HepG2 (cell line): Measurements from ENCODE around the gene TLR9. TPM values are rescaled to one million over a fixed set of nuclear protein-coding genes. Genes with fewer than 3 reads are reported as not detected.

Experiments used
- ATAC-seq: fragments of 200-7000 bp; cut with Tn5 transposase; 3 replicates; pipeline ENCODE4 v1.9.1; 2020; ENCODE audit warnings: mild to moderate bottlenecking, moderate library complexity
- BruUV-seq: library from RNA; stranded (reverse); fragments of 400-500 nt; replicated peaks from 2 replicates; lab custom pipeline; 2021; lab: Mats Ljungman, UMichigan
- CTCF ChIA-PET: fragments of 300-600 bp; formaldehyde crosslinking; extraction: SDS; loops from one replicate; lab custom pipeline; 2021; ENCODE audit warnings: low total read pairs, inconsistent platforms, low intra/inter-chr PET ratio; lab: Yijun Ruan, JAX
- POLR2A ChIA-PET: fragments of 350-600 bp; sonication (Branson Sonifier 250); formaldehyde crosslinking; loops from one replicate; lab custom pipeline; 2020; ENCODE audit warnings: antibody characterized with exemption, inconsistent platforms; lab: Yijun Ruan, JAX
- DNase-seq: peaks from one replicate; pipeline ENCODE4 v3.0.0-alpha.2; 2015; ENCODE audit warnings: low spot score
- FAIRE-seq: peaks from 3 replicates; lab custom pipeline; 2011; peaks lifted over from hg19 to GRCh38; lab: Jason Lieb, UNC
- H2AFZ ChIP-seq: one replicate; pipeline ENCODE4 v1.6.1; 2011; ENCODE audit warnings: low read length, inconsistent platforms
- H3K27ac ChIP-seq: fragments of 300-600 bp; 3 replicates; pipeline ENCODE4 v1.8.0; 2011; ENCODE audit warnings: mixed run types, mild to moderate bottlenecking, mixed read lengths, low read length, inconsistent platforms; ENCODE audit not compliant: insufficient read depth; ENCODE audit errors: extremely low read length
- H3K27me3 ChIP-seq, 2 experiments: fragments of 200-600 bp in 1 of 2; 2 replicates in 1 of 2; 3 replicates in 1 of 2; pipeline versions ENCODE4 v1.6.0 to v1.8.0; 2011; ENCODE audit warnings: low read length in 2 of 2, mild to moderate bottlenecking in 2 of 2, moderate library complexity in 2 of 2, inconsistent platforms in 1 of 2; ENCODE audit not compliant: insufficient read depth in 2 of 2, control insufficient read depth in 1 of 2
- H3K36me3 ChIP-seq, 2 experiments: fragments of 200-600 bp in 1 of 2; replicated peaks in 1 of 2; 2 replicates in 1 of 2; 3 replicates in 1 of 2; pipeline versions ENCODE4 v1.5.1 to v1.8.0; 2011; ENCODE audit warnings: low read length in 2 of 2, inconsistent platforms in 1 of 2; ENCODE audit not compliant: insufficient read depth in 2 of 2, control insufficient read depth in 1 of 2
- H3K4me1 ChIP-seq: 2 replicates; pipeline ENCODE4 v1.5.1; 2012; ENCODE audit warnings: low read length, inconsistent platforms; ENCODE audit not compliant: insufficient read depth
- H3K4me2 ChIP-seq: 2 replicates; pipeline ENCODE4 v1.6.0; 2011; ENCODE audit warnings: low read depth, low read length, inconsistent platforms
- H3K4me3 ChIP-seq, 3 experiments: fragments of 200-600 bp in 1 of 3; sonication (generic), shearing (Covaris generic) in 1 of 3; replicated peaks in 1 of 3; 2 replicates each; pipeline ENCODE4 v1.5.1; 2011 to 2016; ENCODE audit warnings: low read length in 3 of 3, inconsistent platforms in 2 of 3, low read depth in 2 of 3, mild to moderate bottlenecking in 2 of 3, control low read depth in 1 of 3, mixed read lengths in 1 of 3; ENCODE audit not compliant: insufficient read depth in 1 of 3
- H3K79me2 ChIP-seq: one replicate; pipeline ENCODE4 v1.6.1; 2011; ENCODE audit warnings: low read length, inconsistent platforms; ENCODE audit not compliant: insufficient read depth
- H3K9ac ChIP-seq: 2 replicates; pipeline ENCODE4 v1.6.0; 2011; ENCODE audit warnings: mild to moderate bottlenecking, low read depth, low read length, inconsistent platforms; ENCODE audit not compliant: insufficient read depth
- H3K9me3 ChIP-seq: 2 replicates; pipeline ENCODE4 v1.5.1; 2012; ENCODE audit warnings: mild to moderate bottlenecking, low read length
- H4K20me1 ChIP-seq: 2 replicates; pipeline ENCODE4 v1.6.0; 2011; ENCODE audit warnings: inconsistent platforms, mild to moderate bottlenecking, low read length, moderate library complexity; ENCODE audit not compliant: insufficient read depth
- BCL6 ChIP-seq: IDR thresholded peaks from 2 replicates; pipeline ENCODE4 v1.6.1; 2016; ENCODE audit warnings: missing genetic modification reagents, missing compliant biosample characterization
- CTCF ChIP-seq: sonication (generic); formaldehyde crosslinking; IDR thresholded peaks from 2 replicates; pipeline ENCODE4 v1.5.0; 2020; ENCODE audit warnings: mild to moderate bottlenecking, missing genetic modification reagents, moderate library complexity
- ESRRA ChIP-seq: sonication (generic); formaldehyde crosslinking; IDR thresholded peaks from 2 replicates; pipeline ENCODE4 v1.5.1; 2020; ENCODE audit warnings: mild to moderate bottlenecking, low read depth, missing genetic modification reagents
- FOSL2 ChIP-seq: sonication (generic); formaldehyde crosslinking; IDR thresholded peaks from 2 replicates; pipeline ENCODE4 v1.4.0; 2020; ENCODE audit warnings: missing genetic modification reagents
- HNRNPL ChIP-seq: fragments of 200-400 bp; formaldehyde crosslinking; IDR thresholded peaks from 2 replicates; pipeline ENCODE4 v1.6.1; 2017; ENCODE audit warnings: mild to moderate bottlenecking, low read depth, low read length
- MATR3 ChIP-seq: sonication (generic); formaldehyde crosslinking; IDR thresholded peaks from 2 replicates; pipeline ENCODE4 v1.4.0; 2020; ENCODE audit warnings: missing genetic modification reagents
- NR2C2 ChIP-seq: sonication (generic); formaldehyde crosslinking; IDR thresholded peaks from 2 replicates; pipeline ENCODE4 v1.4.0; 2020; ENCODE audit warnings: missing genetic modification reagents, mild to moderate bottlenecking, moderate library complexity, borderline replicate concordance
- POLR2A ChIP-seq, 2 experiments: IDR thresholded peaks; 2 replicates each; pipeline ENCODE4 v1.6.1; 2011; ENCODE audit warnings: low read depth in 2 of 2, low read length in 2 of 2, mild to moderate bottlenecking in 1 of 2, moderate library complexity in 1 of 2; ENCODE audit not compliant: insufficient read depth in 1 of 2
- POLR2G ChIP-seq: fragments of 200-400 bp; formaldehyde crosslinking; IDR thresholded peaks from 2 replicates; pipeline ENCODE4 v1.6.1; 2018; ENCODE audit warnings: mild to moderate bottlenecking, low read depth, low read length, moderate library complexity
- PPARG ChIP-seq: conservative IDR thresholded peaks from 2 replicates; pipeline ENCODE4 v1.6.1; 2016; ENCODE audit warnings: missing biosample characterization, missing genetic modification reagents
- ZNF30 ChIP-seq: sonication (generic); formaldehyde crosslinking; IDR thresholded peaks from 2 replicates; pipeline ENCODE4 v1.5.0; 2020; ENCODE audit warnings: mild to moderate bottlenecking, missing genetic modification reagents
- ZNF34 ChIP-seq: sonication (generic); formaldehyde crosslinking; IDR thresholded peaks from 2 replicates; pipeline ENCODE4 v1.4.0; 2020; ENCODE audit warnings: mild to moderate bottlenecking, missing genetic modification reagents, borderline replicate concordance
- ZNF570 ChIP-seq: sonication (generic); formaldehyde crosslinking; IDR thresholded peaks from 2 replicates; pipeline ENCODE4 v1.4.0; 2020; ENCODE audit warnings: mild to moderate bottlenecking, missing genetic modification reagents, borderline replicate concordance
- WGBS: methylation state at CpG from one replicate; pipeline ENCODE4 v1.1.6; 2017; ENCODE audit warnings: low lambda C conversion rate; 5-methylcytosine and 5-hydroxymethylcytosine counted together
- in situ Hi-C: cut with HindIII; loops from 2 replicates; pipeline ENCODE4 v1.10.0; 2017; ENCODE audit warnings: low pct_unique_long_range_greater_than_20kb; ENCODE audit not compliant: extremely low pct_ligation_motif_present
- intact Hi-C: fragments of 100-400 bp; cut with micrococcal nuclease; formaldehyde crosslinking; loops from one replicate; pipeline ENCODE4 v1.10.0; 2022; ENCODE audit not compliant: unreplicated experiment
- polyA plus RNA-seq, 8 experiments: library from polyadenylated mRNA; depleted of rRNA in 3 of 8; stranded (reverse) in 7 of 8; unstranded in 1 of 8; fragments of >200 nt; fragmentation: Illumina TruSeq in 4 of 8; extraction: Trizol in 4 of 8; gene quantifications; 2 replicates each; pipeline versions ENCODE4 v1.2.1 to v1.2.3, GENCODE V29; 2011 to 2016; ENCODE audit warnings: low read depth in 4 of 8, missing spikeins in 1 of 8, mixed read lengths in 1 of 8; ENCODE audit not compliant: insufficient read depth in 1 of 8
- total RNA-seq, 5 experiments: library from RNA; depleted of rRNA; stranded (reverse); fragments of >200 nt; fragmentation: Illumina TruSeq; extraction: Trizol; gene quantifications; 2 replicates each; pipeline ENCODE4 v1.2.3, GENCODE V29; 2016; ENCODE audit warnings: low read depth in 1 of 5
- TF ChIP-seq, protein P1 (sequence below): sonication (generic); formaldehyde crosslinking; IDR thresholded peaks from 2 replicates; pipeline ENCODE4 v1.8.0; 2022; ENCODE audit warnings: mild to moderate bottlenecking, missing genetic modification reagents; ENCODE audit not compliant: insufficient replicate concordance

TLR9 gene
- total and polyA plus RNA-seq, 2 of the 13 experiments (the other 11 are each of a cell fraction or from before 2014, with no cell fraction given) = not detected

DNA sequence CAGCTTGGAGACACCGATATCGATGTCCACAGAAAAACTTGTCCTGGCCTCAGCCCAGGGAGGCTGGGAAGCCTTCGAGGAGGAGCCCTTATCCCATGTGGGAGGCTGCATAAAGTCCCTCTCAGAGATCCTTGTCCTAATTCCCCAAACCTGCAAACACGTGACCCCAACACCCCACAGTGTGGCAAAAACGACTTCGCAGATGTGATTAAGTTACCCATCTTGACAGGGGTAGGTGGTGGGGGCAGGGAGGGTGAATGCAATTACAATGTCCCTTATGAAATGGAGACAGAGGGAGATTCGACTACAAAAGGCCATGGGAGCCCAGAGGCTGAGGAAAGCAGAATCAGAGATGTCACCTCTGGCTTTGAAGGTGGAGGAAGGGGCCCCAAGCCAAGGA, 2.3 kb upstream of the TLR9 start:
- Histone ChIP-seq H3K4me1 (peaks cover 13% of the 10 kb centered on the region), H3K27me3 (peaks cover 1 to 11% of the 10 kb centered on the region in 2 experiments; a peak in 3 of 5 replicates), H3K4me3 (no peak overlapping the region), H4K20me1 (peaks cover 14% of the 10 kb centered on the region), H3K27ac (no peak overlapping the region), H2AFZ (no peak overlapping the region), H3K79me2 (no peaks in the 10 kb centered on the region), H3K4me2 (no peak overlapping the region), H3K36me3 (peaks cover 17 to 34% of the 10 kb centered on the region in 2 experiments), H3K9me3 (no peaks in the 10 kb centered on the region), H3K9ac (no peak overlapping the region)
- ChIA-PET POLR2A (interaction anchor here (1.0 kb wide), 1 partner anchor 8 kb away, joined by 3 read pairs; no protein-coding TSS in a partner anchor), CTCF (no interaction called here)
- TF ChIP-seq, protein P1, sequence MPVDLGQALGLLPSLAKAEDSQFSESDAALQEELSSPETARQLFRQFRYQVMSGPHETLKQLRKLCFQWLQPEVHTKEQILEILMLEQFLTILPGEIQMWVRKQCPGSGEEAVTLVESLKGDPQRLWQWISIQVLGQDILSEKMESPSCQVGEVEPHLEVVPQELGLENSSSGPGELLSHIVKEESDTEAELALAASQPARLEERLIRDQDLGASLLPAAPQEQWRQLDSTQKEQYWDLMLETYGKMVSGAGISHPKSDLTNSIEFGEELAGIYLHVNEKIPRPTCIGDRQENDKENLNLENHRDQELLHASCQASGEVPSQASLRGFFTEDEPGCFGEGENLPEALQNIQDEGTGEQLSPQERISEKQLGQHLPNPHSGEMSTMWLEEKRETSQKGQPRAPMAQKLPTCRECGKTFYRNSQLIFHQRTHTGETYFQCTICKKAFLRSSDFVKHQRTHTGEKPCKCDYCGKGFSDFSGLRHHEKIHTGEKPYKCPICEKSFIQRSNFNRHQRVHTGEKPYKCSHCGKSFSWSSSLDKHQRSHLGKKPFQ (CRISPR knock-in tag) = no peak
- TF ChIP-seq POLR2G = 0 out of 2 replicates have a peak, but pooled peaks have one; percentile 17
- 90% methylated on average over 7 of the region's 7 CpGs for WGBS
- ATAC-seq (no peak), DNase-seq (no peak), FAIRE-seq (no peak)
- BruUV-seq = no TSS peak
- in situ Hi-C loops = no loop called here
- intact Hi-C loops = no loop called here

DNA sequence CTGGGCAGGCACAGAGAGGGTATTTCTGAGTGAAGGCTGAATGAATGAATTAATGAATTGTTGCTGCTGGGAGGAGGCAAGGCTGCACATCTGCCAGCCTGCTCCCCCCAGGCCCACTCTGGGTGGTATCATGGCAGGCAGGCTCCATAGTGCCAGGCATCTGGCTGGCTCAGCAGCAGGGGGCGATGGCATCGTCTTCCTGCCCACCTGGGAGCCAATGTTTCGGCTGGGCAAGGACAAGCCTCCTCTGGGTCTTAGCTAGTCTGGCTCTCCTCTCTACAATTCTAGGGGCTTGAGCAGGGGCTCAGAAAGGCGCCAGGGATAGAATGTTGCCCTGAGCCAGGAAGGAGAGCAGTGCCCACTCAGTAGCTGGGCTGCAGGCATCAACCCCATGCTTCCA, 1.7 kb upstream of the TLR9 start:
- no CpG with 5 or more reads among the region's 4 CpGs for WGBS
- Histone ChIP-seq H3K4me3 (no peak overlapping the region), H3K27ac (no peak overlapping the region), H3K79me2 (no peaks in the 10 kb centered on the region), H3K36me3 (peaks cover 17 to 34% of the 10 kb centered on the region in 2 experiments), H3K27me3 (peaks cover 1 to 12% of the 10 kb centered on the region in 2 experiments; a peak in 3 of 5 replicates), H3K4me1 (peaks cover 13% of the 10 kb centered on the region), H4K20me1 (peaks cover 10% of the 10 kb centered on the region), H2AFZ (no peak overlapping the region), H3K9ac (no peak overlapping the region), H3K9me3 (no peaks in the 10 kb centered on the region), H3K4me2 (no peak overlapping the region)
- no TSS peak for BruUV-seq
- in situ Hi-C loops = no loop called here
- DNase-seq = no peak
- no peak for ATAC-seq
- CTCF ChIA-PET = no interaction called here
- no peak for FAIRE-seq
- POLR2A ChIA-PET = interaction anchor here (1.0 kb wide), 1 partner anchor 9 kb away, joined by 3 read pairs; no protein-coding TSS in a partner anchor
- intact Hi-C loops = no loop called here
- TF ChIP-seq POLR2A (IDR thresholded peaks at IDR 0.05; ENCODE audit: insufficient read depth in 1 of 2, low read depth in 2 of 2, low read length in 2 of 2) = peak in 1 of 2 experiments; percentile 13; a peak in 1 of 4 replicates
- no peak for TF ChIP-seq MATR3 (CRISPR knock-in tag)
- no peak for TF ChIP-seq FOSL2 (CRISPR knock-in tag)
- 0 out of 2 replicates have a peak, but pooled peaks have one; percentile 14 for TF ChIP-seq CTCF (CRISPR knock-in tag)
- no peak for TF ChIP-seq ESRRA (CRISPR knock-in tag)
- no peak for TF ChIP-seq BCL6
- TF ChIP-seq ZNF570 (CRISPR knock-in tag) = no peak
- no peak for TF ChIP-seq NR2C2 (CRISPR knock-in tag)
- no peak for TF ChIP-seq ZNF30 (CRISPR knock-in tag)
- TF ChIP-seq ZNF34 (CRISPR knock-in tag) = no peak
- no peak for TF ChIP-seq PPARG (CRISPR knock-in tag)
- 0 out of 2 replicates have a peak, but pooled peaks have one; percentile 69 for TF ChIP-seq HNRNPL
